KMS-11 (cell line): ENCODE results near the gene UGT3A1.

ENCODE experiments used
- H2AFZ ChIP-seq: fragments of 200-600 bp; sonication (generic); 2 replicates; pipeline ENCODE4 v1.6.1; 2016; ENCODE audit warnings: antibody characterized with exemption, mixed run types, low read depth
- H3K27ac ChIP-seq: fragments of 200-600 bp; sonication (generic); 2 replicates; pipeline ENCODE4 v1.6.1; 2016; ENCODE audit warnings: mild to moderate bottlenecking, mixed run types
- H3K27me3 ChIP-seq: fragments of 200-600 bp; sonication (generic); 2 replicates; pipeline ENCODE4 v1.6.1; 2017; ENCODE audit warnings: mild to moderate bottlenecking, low read depth, mixed run types, moderate library complexity; ENCODE audit not compliant: insufficient read depth
- H3K36me3 ChIP-seq: fragments of 200-600 bp; sonication (generic); 2 replicates; pipeline ENCODE4 v1.6.1; 2017; ENCODE audit warnings: mild to moderate bottlenecking, mixed run types; ENCODE audit not compliant: insufficient read depth
- H3K4me1 ChIP-seq: fragments of 200-600 bp; sonication (generic); 2 replicates; pipeline ENCODE4 v1.6.1; 2016; ENCODE audit warnings: mild to moderate bottlenecking, low read depth, mixed run types; ENCODE audit not compliant: poor library complexity, severe bottlenecking
- H3K4me2 ChIP-seq: fragments of 200-600 bp; sonication (generic); 2 replicates; pipeline ENCODE4 v1.7.0; 2016; ENCODE audit warnings: mild to moderate bottlenecking, mixed run types
- H3K4me3 ChIP-seq: fragments of 200-600 bp; sonication (generic); IDR thresholded peaks from 2 replicates; pipeline ENCODE4 v1.6.1; 2017; ENCODE audit warnings: low read depth, low read length, mixed read lengths; ENCODE audit not compliant: insufficient read depth
- H3K79me2 ChIP-seq: fragments of 200-600 bp; sonication (generic); 2 replicates; pipeline ENCODE4 v1.6.1; 2016; ENCODE audit warnings: low read depth, mixed run types; ENCODE audit not compliant: insufficient read depth
- H3K9ac ChIP-seq: fragments of 200-600 bp; sonication (generic); 2 replicates; pipeline ENCODE4 v1.6.1; 2016; ENCODE audit warnings: mild to moderate bottlenecking, mixed run types
- H4K20me1 ChIP-seq: fragments of 200-600 bp; sonication (generic); 2 replicates; pipeline ENCODE4 v1.6.1; 2016; ENCODE audit warnings: mild to moderate bottlenecking, mixed run types; ENCODE audit not compliant: insufficient read depth
- TF ChIP-seq, protein P1 (sequence below): fragments of 200-600 bp; sonication (generic); conservative IDR thresholded peaks from 2 replicates; pipeline ENCODE4 v1.6.1; 2017; ENCODE audit warnings: low read depth, mild to moderate bottlenecking, antibody characterized with exemption, low read length, moderate library complexity, mixed read lengths

UGT3A1 gene

GRCh38 chr5:35921930-35922329 lies 69.3 kb downstream of the UGT3A1 start:
- TF ChIP-seq, protein P1, sequence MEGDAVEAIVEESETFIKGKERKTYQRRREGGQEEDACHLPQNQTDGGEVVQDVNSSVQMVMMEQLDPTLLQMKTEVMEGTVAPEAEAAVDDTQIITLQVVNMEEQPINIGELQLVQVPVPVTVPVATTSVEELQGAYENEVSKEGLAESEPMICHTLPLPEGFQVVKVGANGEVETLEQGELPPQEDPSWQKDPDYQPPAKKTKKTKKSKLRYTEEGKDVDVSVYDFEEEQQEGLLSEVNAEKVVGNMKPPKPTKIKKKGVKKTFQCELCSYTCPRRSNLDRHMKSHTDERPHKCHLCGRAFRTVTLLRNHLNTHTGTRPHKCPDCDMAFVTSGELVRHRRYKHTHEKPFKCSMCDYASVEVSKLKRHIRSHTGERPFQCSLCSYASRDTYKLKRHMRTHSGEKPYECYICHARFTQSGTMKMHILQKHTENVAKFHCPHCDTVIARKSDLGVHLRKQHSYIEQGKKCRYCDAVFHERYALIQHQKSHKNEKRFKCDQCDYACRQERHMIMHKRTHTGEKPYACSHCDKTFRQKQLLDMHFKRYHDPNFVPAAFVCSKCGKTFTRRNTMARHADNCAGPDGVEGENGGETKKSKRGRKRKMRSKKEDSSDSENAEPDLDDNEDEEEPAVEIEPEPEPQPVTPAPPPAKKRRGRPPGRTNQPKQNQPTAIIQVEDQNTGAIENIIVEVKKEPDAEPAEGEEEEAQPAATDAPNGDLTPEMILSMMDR, result no peak
- Histone ChIP-seq H3K27me3 (no peaks in the 10 kb centered on the region), H3K9ac (no peak overlapping the region), H2AFZ (no peak overlapping the region), H3K36me3 (no peaks in the 10 kb centered on the region), H3K27ac (no peak overlapping the region), H3K4me1 (no peaks in the 10 kb centered on the region), H3K79me2 (no peaks in the 10 kb centered on the region), H4K20me1 (no peaks in the 10 kb centered on the region), H3K4me3 (no peak overlapping the region), H3K4me2 (no peak overlapping the region)

GRCh38 chr5:35920890-35921289 lies 70.3 kb downstream of the UGT3A1 start:
- TF ChIP-seq, protein P1, result no peak
- Histone ChIP-seq H3K4me2 (no peak overlapping the region), H3K79me2 (no peaks in the 10 kb centered on the region), H3K4me1 (no peaks in the 10 kb centered on the region), H3K4me3 (no peak overlapping the region), H2AFZ (no peak overlapping the region), H3K36me3 (no peaks in the 10 kb centered on the region), H3K27me3 (no peaks in the 10 kb centered on the region), H3K9ac (no peak overlapping the region), H4K20me1 (no peaks in the 10 kb centered on the region), H3K27ac (no peak overlapping the region)

- TF ChIP-seq, protein P1, result no peak
Observed at GRCh38 chr5:35919191-35919590, 72.0 kb downstream of the UGT3A1 start.

DNA sequence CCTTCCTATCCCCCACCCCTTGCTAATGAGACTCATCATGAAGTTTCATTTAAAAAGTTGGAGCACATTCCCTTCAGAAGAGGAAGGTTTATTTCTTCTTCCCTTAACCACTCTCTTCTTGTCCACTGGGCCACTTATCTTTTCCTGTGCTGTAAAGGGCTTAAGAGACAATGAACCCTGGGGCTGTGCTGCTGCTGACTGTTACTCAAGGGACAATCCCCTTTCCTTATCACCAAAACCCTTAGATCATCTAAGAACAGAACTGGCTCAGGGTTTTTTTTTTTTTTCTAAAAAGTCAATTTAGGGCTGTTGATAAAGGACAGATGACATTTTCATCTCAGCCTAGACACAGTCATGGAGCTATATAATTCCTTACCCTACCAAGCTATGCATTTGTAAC lies 82.4 kb downstream of the UGT3A1 start:
- no peaks in the 10 kb centered on the region for H3K36me3 ChIP-seq
- no peak overlapping the region for H3K27ac ChIP-seq
- peak overlapping the region; percentile 7; the same call in 1 of the 2 replicates for H3K4me2 ChIP-seq
- H3K79me2 ChIP-seq, result no peaks in the 10 kb centered on the region
- H3K27me3 ChIP-seq, result no peaks in the 10 kb centered on the region
- no peak overlapping the region for H3K4me3 ChIP-seq
- no peaks in the 10 kb centered on the region for H4K20me1 ChIP-seq
- 0 out of 2 replicates have a peak overlapping the region, but pooled peaks have one; percentile 9 for H2AFZ ChIP-seq
- no peak overlapping the region for H3K9ac ChIP-seq
- peaks cover 28% of the 10 kb centered on the region for H3K4me1 ChIP-seq
- TF ChIP-seq, protein P1, result no peak

More at GRCh38 chr5:35919191-35919590, 72.0 kb downstream of the UGT3A1 start:
- H3K27me3 ChIP-seq, result no peaks in the 10 kb centered on the region
- H3K36me3 ChIP-seq, result no peaks in the 10 kb centered on the region
- no peak overlapping the region for H2AFZ ChIP-seq
- no peak overlapping the region for H3K4me2 ChIP-seq
- no peaks in the 10 kb centered on the region for H3K79me2 ChIP-seq
- no peaks in the 10 kb centered on the region for H4K20me1 ChIP-seq
- H3K4me3 ChIP-seq, result no peak overlapping the region
- H3K9ac ChIP-seq, result no peak overlapping the region
- H3K4me1 ChIP-seq, result no peaks in the 10 kb centered on the region
- no peak overlapping the region for H3K27ac ChIP-seq

GRCh38 chr5:35908228-35908627 lies 83.0 kb downstream of the UGT3A1 start:
- TF ChIP-seq, protein P1, result no peak
- Histone ChIP-seq H3K27ac (no peak overlapping the region), H4K20me1 (no peaks in the 10 kb centered on the region), H3K9ac (no peak overlapping the region), H2AFZ (peak overlapping the region; percentile 9; the same call in 1 of the 2 replicates), H3K4me2 (0 out of 2 replicates have a peak overlapping the region, but pooled peaks have one; percentile 7), H3K79me2 (no peaks in the 10 kb centered on the region), H3K4me1 (peaks cover 28% of the 10 kb centered on the region), H3K27me3 (no peaks in the 10 kb centered on the region), H3K36me3 (no peaks in the 10 kb centered on the region), H3K4me3 (no peak overlapping the region)
